HG02571 (cell line): ENCODE measurements around the gene LILRB4.
"Not testable (repeated sequence)": the region's sequence is repeated elsewhere in the genome, so short reads cannot be mapped to it uniquely, and the experiment has no call there.

Experiments
- ATAC-seq: cut with Tn5 transposase; IDR thresholded peaks from one replicate; pipeline ENCODE4 v1.9.1; 2021; ENCODE audit warnings: mild to moderate bottlenecking, moderate library complexity; ENCODE audit not compliant: unreplicated experiment

LILRB4 gene

GRCh38 chr19:54691582-54692297, 29.0 kb downstream of the LILRB4 start:
- no peak for ATAC-seq

GRCh38 chr19:54692298-54692615, 29.5 kb downstream of the LILRB4 start:
- no peak for ATAC-seq

DNA sequence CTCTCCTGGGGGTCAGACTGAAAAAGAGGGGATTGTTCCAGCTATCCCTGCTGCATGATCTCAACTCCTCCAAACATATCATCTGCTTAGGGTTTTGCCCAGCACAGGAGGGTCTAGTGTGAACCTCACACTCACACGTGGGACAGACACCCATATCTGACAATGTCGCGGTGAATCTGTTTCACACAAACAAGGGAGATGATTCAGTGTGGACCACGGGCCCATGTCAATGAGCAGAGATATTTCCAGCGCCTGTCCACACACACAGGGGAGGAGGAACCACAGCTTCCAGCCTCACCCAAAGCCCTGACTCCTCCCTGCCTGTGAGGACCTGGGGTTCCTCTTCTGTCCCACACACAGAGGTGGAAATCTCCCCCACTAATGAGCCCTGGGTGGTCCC, 31.9 kb downstream of the LILRB4 start:
- no peak for ATAC-seq

GRCh38 chr19:54696117-54696548, 33.3 kb downstream of the LILRB4 start:
- ATAC-seq, result no peak

GRCh38 chr19:54696766-54697165, 34.0 kb downstream of the LILRB4 start:
- ATAC-seq, result no peak

- ATAC-seq, result not testable (repeated sequence)
These were observed 34.9 kb downstream of the LILRB4 start for GRCh38 chr19:54697716-54698115.

DNA sequence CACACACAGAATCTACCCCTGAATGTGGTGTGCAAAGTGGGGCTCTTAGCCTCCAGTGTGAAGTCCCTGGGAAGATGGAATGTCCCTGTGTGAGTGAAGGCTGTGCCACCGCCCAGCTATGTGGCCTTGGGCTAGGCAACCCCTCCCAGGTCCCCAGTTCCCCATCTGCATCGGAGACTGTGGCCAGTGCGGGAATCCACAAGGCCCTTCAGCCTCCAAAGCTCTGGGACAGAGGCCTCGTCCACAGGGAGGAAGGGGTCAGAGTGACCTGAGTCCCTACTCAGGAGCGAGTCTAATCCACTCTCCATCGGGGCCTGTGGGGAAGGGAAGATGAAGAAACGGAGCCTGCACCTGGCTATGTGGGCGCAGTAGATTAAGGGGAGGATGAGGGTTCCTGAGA, 42.1 kb downstream of the LILRB4 start:
- ATAC-seq, result no peak

GRCh38 chr19:54707962-54708361, 45.2 kb downstream of the LILRB4 start:
- no peak for ATAC-seq

- no peak for ATAC-seq
These were observed 46.0 kb downstream of the LILRB4 start for GRCh38 chr19:54708781-54709180.

- ATAC-seq, result no peak
These were observed 46.6 kb downstream of the LILRB4 start for GRCh38 chr19:54709212-54709948.

DNA sequence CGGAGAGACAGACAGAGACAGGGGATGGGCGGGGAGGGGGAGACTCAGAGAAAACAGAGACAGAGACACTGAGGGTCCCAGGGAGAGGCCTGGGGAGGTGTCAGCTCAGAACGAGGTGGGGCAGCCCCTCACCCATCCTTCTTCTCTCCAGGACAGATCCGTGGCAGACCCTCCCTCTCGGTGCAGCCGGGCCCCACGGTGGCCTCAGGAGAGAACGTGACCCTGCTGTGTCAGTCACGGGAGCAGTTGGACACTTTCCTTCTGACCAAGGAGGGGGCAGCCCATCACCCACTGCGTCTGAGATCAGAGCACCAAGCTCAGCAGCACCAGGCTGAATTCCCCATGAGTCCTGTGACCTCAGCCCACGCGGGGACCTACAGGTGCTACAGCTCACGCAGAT, 47.2 kb downstream of the LILRB4 start:
- ATAC-seq, result not testable (repeated sequence)
